Psoas muscle (tissue), 8 donors: Measurements from ENCODE around the gene ADO. TPM values are rescaled to one million over a fixed set of nuclear protein-coding genes. Genes with fewer than 3 reads are reported as not detected.

Experiments used
- ATAC-seq, 4 donors: fragments of 200-7000 bp; cut with Tn5 transposase; one replicate each; pipeline ENCODE4 v1.9.1; 2020; ENCODE audit warnings: moderate library complexity in 3 of 4, mild to moderate bottlenecking in 2 of 4
- DNase-seq, 2 donors: peaks; one replicate each; pipeline ENCODE4 v3.0.0-alpha.2; 2020
- H3K27ac ChIP-seq: fragments of 200-600 bp; one replicate; pipeline ENCODE4 v1.8.0; 2022
- H3K27me3 ChIP-seq, 3 donors: fragments of 200-600 bp in 1 of 3; one replicate each; pipeline versions ENCODE4 v1.6.1 to v1.8.0; 2013 to 2022; ENCODE audit warnings: low read length in 2 of 3, mild to moderate bottlenecking in 2 of 3, moderate library complexity in 1 of 3; ENCODE audit not compliant: insufficient read depth in 3 of 3
- H3K36me3 ChIP-seq, 2 donors: fragments of 200-600 bp in 1 of 2; one replicate each; pipeline versions ENCODE4 v1.6.1 to v1.8.0; 2013 to 2022; ENCODE audit warnings: low read depth in 1 of 2, mild to moderate bottlenecking in 1 of 2, moderate library complexity in 1 of 2; ENCODE audit not compliant: insufficient read depth in 1 of 2
- H3K4me1 ChIP-seq: fragments of 200-600 bp; one replicate; pipeline ENCODE4 v1.8.0; 2022
- H3K4me3 ChIP-seq: fragments of 200-600 bp; one replicate; pipeline ENCODE4 v1.8.0; 2022; ENCODE audit warnings: mild to moderate bottlenecking
- H3K9me3 ChIP-seq: fragments of 200-600 bp; one replicate; pipeline ENCODE4 v1.8.0; 2022
- WGBS, 3 donors: extraction: QIAGEN DNeasy Blood & Tissue Kit; methylation state at CpG; one replicate each; pipeline versions ENCODE4 v1.1.6 to v1.1.7; 2013; 5-methylcytosine and 5-hydroxymethylcytosine counted together
- intact Hi-C, 2 donors: fragments of 100-400 bp; cut with DNase I; formaldehyde crosslinking; loops; one replicate each; pipeline versions ENCODE4 v1.11.0 to v1.14.2; 2022
- polyA plus RNA-seq, 3 donors: library from polyadenylated mRNA; stranded (reverse); fragments of 200-250 nt; gene quantifications; one replicate each; pipeline ENCODE4 v1.2.3, GENCODE V29; 2013
- total RNA-seq, 4 donors: library from RNA; stranded (reverse); fragmentation: NEBNext Ultra II Directional in 2 of 4; extraction: Animal tissue kit (Norgen Biotek cat#: 25700) in 2 of 4; gene quantifications; one replicate each; pipeline versions ENCODE4 v1.2.1 to v1.2.4, GENCODE V29; 2021 to 2023
- TF ChIP-seq, protein P1 (sequence below): fragments of 200-600 bp; IDR thresholded peaks from one replicate; pipeline ENCODE4 v1.8.0; 2022; ENCODE audit warnings: antibody characterized with exemption
- donor health status: healthy with polysubstance abuse.
- donor health status: DM: no; HTN: no; CAD: no; lungs with moderate emphysema.
- donor health status: Bipolar disorder and iron deficiency.
- donor health status: healthy.
- donor health status: DM: yes; HTN: yes; CAD: no.
- donor health status: DM: no; HTN: no; CAD: no.
- donor health status: DM: no; HTN: no; CAD: no.
- donor health status: DM: yes; HTN: yes; CAD: no.

The ADO gene
- total and polyA plus RNA-seq, 7 donors: 11.6 to 27.1 (median 20.3) TPM

- Histone ChIP-seq H3K4me1 (peaks cover 21% of the 10 kb centered on the region), H3K27me3 (peaks cover 0 to 27% (median 13%) of the 10 kb centered on the region in 3 donors), H3K4me3 (peak overlapping the region; percentile 79), H3K36me3 (peaks cover 0 to 7% of the 10 kb centered on the region in 2 donors), H3K27ac (peak overlapping the region; percentile 81), H3K9me3 (no peaks in the 10 kb centered on the region)
- TF ChIP-seq, protein P1, sequence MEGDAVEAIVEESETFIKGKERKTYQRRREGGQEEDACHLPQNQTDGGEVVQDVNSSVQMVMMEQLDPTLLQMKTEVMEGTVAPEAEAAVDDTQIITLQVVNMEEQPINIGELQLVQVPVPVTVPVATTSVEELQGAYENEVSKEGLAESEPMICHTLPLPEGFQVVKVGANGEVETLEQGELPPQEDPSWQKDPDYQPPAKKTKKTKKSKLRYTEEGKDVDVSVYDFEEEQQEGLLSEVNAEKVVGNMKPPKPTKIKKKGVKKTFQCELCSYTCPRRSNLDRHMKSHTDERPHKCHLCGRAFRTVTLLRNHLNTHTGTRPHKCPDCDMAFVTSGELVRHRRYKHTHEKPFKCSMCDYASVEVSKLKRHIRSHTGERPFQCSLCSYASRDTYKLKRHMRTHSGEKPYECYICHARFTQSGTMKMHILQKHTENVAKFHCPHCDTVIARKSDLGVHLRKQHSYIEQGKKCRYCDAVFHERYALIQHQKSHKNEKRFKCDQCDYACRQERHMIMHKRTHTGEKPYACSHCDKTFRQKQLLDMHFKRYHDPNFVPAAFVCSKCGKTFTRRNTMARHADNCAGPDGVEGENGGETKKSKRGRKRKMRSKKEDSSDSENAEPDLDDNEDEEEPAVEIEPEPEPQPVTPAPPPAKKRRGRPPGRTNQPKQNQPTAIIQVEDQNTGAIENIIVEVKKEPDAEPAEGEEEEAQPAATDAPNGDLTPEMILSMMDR: no peak
- intact Hi-C loops: loop anchor here (5.0 to 10.0 kb wide), 5 partner anchors 204 to 381 kb away; partner anchors contain the start of gene NRBF2 (in 1 of the 2)
- DNase-seq (no peak), ATAC-seq (no peak)
- WGBS, 3 donors: 0 to 7% (median 1%) methylated on average over 2 of the region's 2 CpGs
Observed at GRCh38 chr10:62816076-62816330, 11.5 kb downstream of the ADO start.

- intact Hi-C loops: loop anchor here (5.0 to 10.0 kb wide), 5 partner anchors 204 to 382 kb away; partner anchors contain the start of gene NRBF2 (in 1 of the 2)
- H3K9me3 ChIP-seq: no peaks in the 10 kb centered on the region
- WGBS, 3 donors: 0% methylated on average over 52 to 53 of the region's 53 CpGs
- TF ChIP-seq, protein P1: no peak
- H3K4me3 ChIP-seq: peak within 1 kb of the TSS; percentile 79
- ATAC-seq (peak; percentile 87 to 89 (median 88)), DNase-seq (peak; percentile 90 to 94)
- H3K4me1 ChIP-seq: peaks cover 21% of the 10 kb centered on the region
- H3K27ac ChIP-seq: peak within 1 kb of the TSS; percentile 81
- H3K27me3 ChIP-seq: peaks cover 0 to 27% (median 13%) of the 10 kb centered on the region in 3 donors
- H3K36me3 ChIP-seq: peaks cover 0 to 2% of the 10 kb centered on the region in 2 donors
Observed at GRCh38 chr10:62816331-62817120, 12.0 kb downstream of the ADO start, which contains the start of gene EGR2. Gene EGR2 (minus strand): TSS chr10:62816366. CDS start chr10:62816029, 337 bp downstream.

- H3K4me3 ChIP-seq: peak overlapping the region; percentile 79
- peaks cover 0 to 27% (median 13%) of the 10 kb centered on the region in 3 donors for H3K27me3 ChIP-seq
- ATAC-seq: peak; percentile 55 to 69 (median 57)
- H3K4me1 ChIP-seq: peaks cover 21% of the 10 kb centered on the region
- 1% methylated on average over 45 to 49 of the region's 49 CpGs for WGBS, 3 donors
- H3K9me3 ChIP-seq: no peaks in the 10 kb centered on the region
- H3K27ac ChIP-seq: peak overlapping the region; percentile 81
- intact Hi-C loops: loop anchor here (5.0 to 10.0 kb wide), 5 partner anchors 205 to 382 kb away; partner anchors contain the start of gene NRBF2 (in 1 of the 2)
- no peaks in the 10 kb centered on the region for H3K36me3 ChIP-seq
- peak; percentile 63 to 70 for DNase-seq
- TF ChIP-seq, protein P1: no peak
Observed at GRCh38 chr10:62817121-62817765, 12.7 kb downstream of the ADO start.

GRCh38 chr10:62817766-62818425 is 13.4 kb downstream of the ADO start:
- no peaks in the 10 kb centered on the region for H3K9me3 ChIP-seq
- H3K4me1 ChIP-seq: peaks cover 21% of the 10 kb centered on the region
- peaks cover 0 to 27% (median 13%) of the 10 kb centered on the region in 3 donors for H3K27me3 ChIP-seq
- whole genome bisulfite sequencing, 3 donors: 0 to 1% (median 0%) methylated on average over 36 to 51 of the region's 51 CpGs
- H3K4me3 ChIP-seq: peak overlapping the region; percentile 79
- peak overlapping the region; percentile 81 for H3K27ac ChIP-seq
- TF ChIP-seq, protein P1: peak; percentile 91
- DNase-seq: peak; percentile 74 to 82
- intact Hi-C loops: loop anchor here (2.0 to 10.0 kb wide), 6 partner anchors 206 to 383 kb away; partner anchors contain the start of gene NRBF2 (in 1 of the 2)
- ATAC-seq: peak; percentile 79 to 81 (median 80)
- no peaks in the 10 kb centered on the region for H3K36me3 ChIP-seq
